Esophagus squamous epithelium (tissue), 5 donors: Measurements from ENCODE around the gene THADA. TPM values are rescaled to one million over a fixed set of nuclear protein-coding genes. Genes with fewer than 3 reads are reported as not detected.

ENCODE experiments used
- DNase-seq: peaks from one replicate; lab custom pipeline; 2025; lab: John Stamatoyannopoulos, UW
- H3K27ac ChIP-seq, 4 donors: fragments of 200-600 bp; sonication (generic); one replicate each; pipeline ENCODE4 v1.5.1; 2016 to 2019; ENCODE audit warnings: mild to moderate bottlenecking in 1 of 4
- H3K27me3 ChIP-seq, 4 donors: fragments of 200-600 bp; sonication (generic); 1 replicate in 3 of 4; 2 replicates in 1 of 4; pipeline versions ENCODE4 v1.5.1 to v1.6.0; 2017 to 2021; ENCODE audit warnings: antibody characterized with exemption in 1 of 4
- H3K36me3 ChIP-seq, 3 donors: fragments of 200-600 bp; sonication (generic); one replicate each; pipeline ENCODE4 v1.5.1; 2016 to 2019
- H3K4me1 ChIP-seq, 3 donors: fragments of 200-600 bp; sonication (generic); one replicate each; pipeline ENCODE4 v1.5.1; 2017 to 2019
- H3K4me3 ChIP-seq, 4 donors: fragments of 200-600 bp; sonication (generic); 1 replicate in 3 of 4; 2 replicates in 1 of 4; pipeline ENCODE4 v1.5.1; 2016 to 2019; ENCODE audit warnings: mild to moderate bottlenecking in 2 of 4, moderate library complexity in 1 of 4
- H3K9me3 ChIP-seq, 3 donors: fragments of 200-600 bp; sonication (generic); one replicate each; pipeline ENCODE4 v1.5.1; 2016 to 2019
- POLR2A ChIP-seq, 4 donors: fragments of 450-650 bp; IDR thresholded peaks; one replicate each; pipeline ENCODE4 v1.6.1; 2017; ENCODE audit warnings: antibody characterized with exemption in 4 of 4, mild to moderate bottlenecking in 4 of 4, moderate library complexity in 3 of 4
- WGBS, 2 donors: methylation state at CpG; one replicate each; pipeline ENCODE4 v1.1.5; 2018; 5-methylcytosine and 5-hydroxymethylcytosine counted together
- intact Hi-C: fragments of 100-400 bp; cut with DNase I; formaldehyde crosslinking; loops from one replicate; pipeline ENCODE4 v1.15.0; 2022
- total RNA-seq, 4 donors: library from RNA; depleted of rRNA; stranded (reverse); fragments of >200 nt; gene quantifications; one replicate each; pipeline ENCODE4 v1.1.0, GENCODE V29; 2016
- TF ChIP-seq, protein P1 (sequence below), 6 experiments: fragments of 450-650 bp in 4 of 6; fragments of 200-600 bp in 2 of 6; sonication (generic) in 2 of 6; IDR thresholded peaks; one replicate each; pipeline ENCODE4 v1.5.1; 2016 to 2019; ENCODE audit warnings: antibody characterized with exemption in 6 of 6, mild to moderate bottlenecking in 4 of 6, moderate library complexity in 4 of 6
- donor health status: DM: yes; HTN: yes; CAD: no.

THADA gene
- total RNA-seq, 4 donors from 2014 or later = 14.0 to 32.2 (median 21.0) TPM

DNA sequence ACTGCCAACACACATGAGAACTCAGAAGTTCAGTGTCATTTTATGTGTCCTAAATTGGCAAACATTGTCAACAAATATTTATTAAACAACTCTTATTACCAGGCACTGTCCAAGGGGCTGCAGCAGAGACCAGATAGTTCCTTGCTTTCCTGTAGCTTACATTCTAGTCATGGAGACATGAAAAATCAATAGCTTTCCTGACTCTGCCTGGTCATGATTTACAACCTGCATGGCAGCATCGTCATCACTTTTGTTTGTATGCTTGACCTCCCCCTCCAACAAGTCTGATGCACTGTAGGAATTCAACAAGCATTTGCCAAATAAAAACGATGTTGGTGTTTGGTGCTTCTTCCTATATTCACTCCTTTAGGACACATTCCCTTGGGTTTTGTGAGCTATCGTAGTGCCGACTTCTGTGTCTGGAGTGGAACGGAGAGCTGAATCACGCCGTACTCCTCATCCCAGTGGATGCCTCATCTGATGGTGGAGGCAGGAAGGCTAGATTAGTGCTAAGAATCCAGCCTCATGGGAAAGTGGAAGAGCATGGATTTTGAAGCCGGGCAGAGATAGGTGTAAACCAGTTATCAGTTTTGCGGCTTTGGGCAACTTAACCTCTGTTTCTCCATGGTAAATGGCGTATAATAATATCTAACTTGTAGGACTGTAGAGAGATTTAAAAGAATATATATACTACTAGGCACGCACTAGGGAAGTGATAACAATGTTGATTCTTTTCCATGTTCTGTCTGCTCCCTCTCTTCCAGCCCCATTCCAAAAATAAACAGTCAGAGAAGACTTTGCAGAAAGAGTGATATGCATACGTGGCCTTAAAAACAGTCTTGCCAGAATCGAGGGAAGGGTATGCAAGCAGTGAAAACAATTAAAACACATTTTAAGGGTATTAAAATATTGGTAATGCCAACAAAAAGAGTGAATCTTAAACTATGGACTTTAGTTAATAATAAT, 249.0 kb downstream of the THADA start:
- Histone ChIP-seq H3K27ac (peak overlapping the region in 3 of 4 donors; percentile 80 to 85 (median 81)), H3K4me1 (peaks cover 17 to 88% (median 34%) of the 10 kb centered on the region in 3 donors), H3K4me3 (no peak overlapping the region), H3K27me3 (no peaks in the 10 kb centered on the region), H3K36me3 (peaks cover 0 to 3% (median 0%) of the 10 kb centered on the region in 3 donors), H3K9me3 (no peaks in the 10 kb centered on the region)
- WGBS, 2 donors = 84 to 86% methylated on average over 10 to 13 of the region's 13 CpGs
- TF ChIP-seq POLR2A (IDR thresholded peaks at IDR 0.05) = no peak
- TF ChIP-seq, protein P1, sequence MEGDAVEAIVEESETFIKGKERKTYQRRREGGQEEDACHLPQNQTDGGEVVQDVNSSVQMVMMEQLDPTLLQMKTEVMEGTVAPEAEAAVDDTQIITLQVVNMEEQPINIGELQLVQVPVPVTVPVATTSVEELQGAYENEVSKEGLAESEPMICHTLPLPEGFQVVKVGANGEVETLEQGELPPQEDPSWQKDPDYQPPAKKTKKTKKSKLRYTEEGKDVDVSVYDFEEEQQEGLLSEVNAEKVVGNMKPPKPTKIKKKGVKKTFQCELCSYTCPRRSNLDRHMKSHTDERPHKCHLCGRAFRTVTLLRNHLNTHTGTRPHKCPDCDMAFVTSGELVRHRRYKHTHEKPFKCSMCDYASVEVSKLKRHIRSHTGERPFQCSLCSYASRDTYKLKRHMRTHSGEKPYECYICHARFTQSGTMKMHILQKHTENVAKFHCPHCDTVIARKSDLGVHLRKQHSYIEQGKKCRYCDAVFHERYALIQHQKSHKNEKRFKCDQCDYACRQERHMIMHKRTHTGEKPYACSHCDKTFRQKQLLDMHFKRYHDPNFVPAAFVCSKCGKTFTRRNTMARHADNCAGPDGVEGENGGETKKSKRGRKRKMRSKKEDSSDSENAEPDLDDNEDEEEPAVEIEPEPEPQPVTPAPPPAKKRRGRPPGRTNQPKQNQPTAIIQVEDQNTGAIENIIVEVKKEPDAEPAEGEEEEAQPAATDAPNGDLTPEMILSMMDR (IDR thresholded peaks at IDR 0.05) = no peak
- DNase-seq = no peak
- intact Hi-C loops = no loop called here

DNA sequence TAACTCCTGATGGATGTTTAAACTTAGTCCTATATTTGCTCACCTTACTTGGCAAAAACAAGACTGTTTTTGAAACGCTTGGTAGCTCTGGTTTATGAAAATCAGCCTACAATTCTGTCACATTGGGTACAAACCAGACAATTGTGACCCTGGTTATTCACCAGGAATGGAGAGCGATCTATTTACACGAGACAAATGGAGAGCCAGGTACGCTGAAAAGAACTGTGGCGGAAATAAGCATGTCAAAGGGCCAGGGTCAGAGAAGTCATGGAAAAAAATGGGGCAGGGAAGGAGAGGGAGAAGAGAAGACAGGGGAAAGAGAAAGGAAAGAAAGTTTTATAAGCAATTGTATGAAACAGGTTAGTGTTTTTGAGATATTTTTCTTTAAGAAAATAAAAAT, 250.0 kb downstream of the THADA start:
- H3K27ac ChIP-seq = peak overlapping the region in 3 of 4 donors; percentile 76 to 85 (median 80)
- DNase-seq = no peak
- 76% methylated on average over 5 of the region's 5 CpGs for WGBS, 2 donors
- no peak overlapping the region for H3K4me3 ChIP-seq
- peaks cover 24 to 97% (median 42%) of the 10 kb centered on the region in 3 donors for H3K4me1 ChIP-seq
- no peaks in the 10 kb centered on the region for H3K9me3 ChIP-seq
- no peak for TF ChIP-seq POLR2A (IDR thresholded peaks at IDR 0.05)
- TF ChIP-seq, protein P1 (IDR thresholded peaks at IDR 0.05) = no peak
- intact Hi-C loops = no loop called here
- peaks cover 0 to 9% (median 0%) of the 10 kb centered on the region in 3 donors for H3K36me3 ChIP-seq
- H3K27me3 ChIP-seq = no peaks in the 10 kb centered on the region

DNA sequence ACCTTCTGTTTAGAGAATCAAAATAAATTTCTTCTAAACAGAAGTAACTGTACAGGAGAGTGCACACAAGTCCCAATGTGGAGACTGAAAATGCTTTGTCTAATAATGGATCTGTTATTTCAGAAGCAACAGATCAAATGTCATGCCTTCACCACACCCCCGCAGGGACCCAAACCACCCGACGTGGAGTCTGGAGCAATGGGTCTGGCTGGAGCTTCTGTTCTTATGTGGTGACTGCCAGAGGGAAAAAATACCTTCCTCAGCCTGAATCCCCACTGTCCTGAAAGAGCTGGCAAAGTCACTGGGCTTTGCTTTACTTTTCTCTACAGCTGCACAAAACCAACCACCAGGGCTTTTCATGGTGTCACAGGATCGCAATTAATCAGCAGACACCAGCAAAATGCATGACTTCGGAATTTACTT, 250.4 kb downstream of the THADA start:
- Histone ChIP-seq H3K36me3 (peaks cover 0 to 9% (median 0%) of the 10 kb centered on the region in 3 donors), H3K4me3 (no peak overlapping the region), H3K4me1 (peaks cover 29 to 99% (median 46%) of the 10 kb centered on the region in 3 donors), H3K27ac (peak overlapping the region; percentile 35 to 85 (median 78)), H3K9me3 (no peaks in the 10 kb centered on the region), H3K27me3 (no peaks in the 10 kb centered on the region)
- TF ChIP-seq, protein P1 (IDR thresholded peaks at IDR 0.05) = peak in 3 of 6 experiments; percentile 25 to 48 (median 31)
- TF ChIP-seq POLR2A (IDR thresholded peaks at IDR 0.05) = no peak
- no peak for DNase-seq
- 32 to 33% methylated on average over 2 to 5 of the region's 5 CpGs for WGBS, 2 donors
- intact Hi-C loops = no loop called here

GRCh38 chr2:43344868-43345373, 250.9 kb downstream of the THADA start:
- peaks cover 30 to 99% (median 49%) of the 10 kb centered on the region in 3 donors for H3K4me1 ChIP-seq
- no peak overlapping the region for H3K4me3 ChIP-seq
- intact Hi-C loops = no loop called here
- WGBS, 2 donors = 46 to 51% methylated on average over 5 of the region's 5 CpGs
- H3K36me3 ChIP-seq = peaks cover 0 to 9% (median 0%) of the 10 kb centered on the region in 3 donors
- peak overlapping the region; percentile 35 to 85 (median 78) for H3K27ac ChIP-seq
- no peaks in the 10 kb centered on the region for H3K9me3 ChIP-seq
- no peaks in the 10 kb centered on the region for H3K27me3 ChIP-seq
- TF ChIP-seq, protein P1 (IDR thresholded peaks at IDR 0.05) = no peak
- no peak for TF ChIP-seq POLR2A (IDR thresholded peaks at IDR 0.05)
- DNase-seq = no peak
